AG10803 (cell line): ENCODE data around the gene SCN5A.

Experiments used
- DNase-seq: peaks from one replicate; pipeline ENCODE4 v3.0.0; 2010; ENCODE audit warnings: low read depth
- H3K4me3 ChIP-seq: 2 replicates; pipeline ENCODE4 v1.5.1; 2011; ENCODE audit warnings: mild to moderate bottlenecking, low read length, control low read depth
- TF ChIP-seq, protein P1 (sequence below): conservative IDR thresholded peaks from 2 replicates; pipeline ENCODE4 v1.5.1; 2011; ENCODE audit warnings: mild to moderate bottlenecking, low read length, control low read depth, inconsistent platforms

Gene SCN5A

DNA sequence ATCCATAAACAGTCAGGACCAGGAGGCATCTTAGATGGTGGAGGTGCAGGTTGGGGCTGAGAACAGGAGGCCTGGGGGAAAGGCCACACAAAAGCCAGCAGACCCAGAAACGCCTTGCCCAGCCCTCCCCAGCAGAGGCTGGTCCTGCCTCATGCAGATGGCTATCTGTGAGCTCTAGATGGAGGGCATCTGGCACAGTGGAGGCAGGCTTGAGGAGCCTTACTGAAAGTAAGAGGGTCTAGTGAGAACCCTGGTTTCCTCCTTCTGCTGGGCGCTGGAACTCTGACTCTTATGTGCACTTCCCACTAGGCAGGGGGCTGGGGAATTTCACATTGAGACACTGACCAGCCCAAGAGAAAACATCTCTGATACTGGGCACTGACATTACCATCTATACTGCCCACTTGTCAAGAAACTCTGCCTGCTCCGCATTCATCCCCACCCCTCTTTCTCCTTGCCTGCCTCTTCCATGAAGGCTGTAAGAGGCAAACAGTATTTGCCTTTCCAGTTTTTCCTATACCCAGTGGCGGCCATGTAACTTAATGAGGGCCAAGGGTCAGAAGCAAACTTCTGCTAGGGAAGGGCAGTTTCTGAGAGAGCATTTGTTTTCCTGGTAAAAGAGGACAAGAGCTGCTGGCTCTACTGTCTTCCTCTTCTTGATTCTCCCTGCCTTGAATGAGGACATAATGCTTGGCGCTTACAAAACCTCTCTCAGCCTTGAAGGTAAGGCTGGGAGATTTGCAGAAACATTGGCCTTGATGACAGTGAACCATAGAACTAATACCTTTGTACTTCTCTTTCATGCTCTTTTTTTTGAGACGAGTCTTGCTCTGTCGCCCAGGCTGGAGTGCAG, 4.4 kb upstream of the SCN5A start:
- TF ChIP-seq, protein P1, sequence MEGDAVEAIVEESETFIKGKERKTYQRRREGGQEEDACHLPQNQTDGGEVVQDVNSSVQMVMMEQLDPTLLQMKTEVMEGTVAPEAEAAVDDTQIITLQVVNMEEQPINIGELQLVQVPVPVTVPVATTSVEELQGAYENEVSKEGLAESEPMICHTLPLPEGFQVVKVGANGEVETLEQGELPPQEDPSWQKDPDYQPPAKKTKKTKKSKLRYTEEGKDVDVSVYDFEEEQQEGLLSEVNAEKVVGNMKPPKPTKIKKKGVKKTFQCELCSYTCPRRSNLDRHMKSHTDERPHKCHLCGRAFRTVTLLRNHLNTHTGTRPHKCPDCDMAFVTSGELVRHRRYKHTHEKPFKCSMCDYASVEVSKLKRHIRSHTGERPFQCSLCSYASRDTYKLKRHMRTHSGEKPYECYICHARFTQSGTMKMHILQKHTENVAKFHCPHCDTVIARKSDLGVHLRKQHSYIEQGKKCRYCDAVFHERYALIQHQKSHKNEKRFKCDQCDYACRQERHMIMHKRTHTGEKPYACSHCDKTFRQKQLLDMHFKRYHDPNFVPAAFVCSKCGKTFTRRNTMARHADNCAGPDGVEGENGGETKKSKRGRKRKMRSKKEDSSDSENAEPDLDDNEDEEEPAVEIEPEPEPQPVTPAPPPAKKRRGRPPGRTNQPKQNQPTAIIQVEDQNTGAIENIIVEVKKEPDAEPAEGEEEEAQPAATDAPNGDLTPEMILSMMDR: no peak
- no peak overlapping the region for H3K4me3 ChIP-seq
- no peak for DNase-seq

GRCh38 chr3:38652934-38653333, 3.4 kb upstream of the SCN5A start:
- TF ChIP-seq, protein P1: no peak
- DNase-seq: no peak
- no peak overlapping the region for H3K4me3 ChIP-seq

- peak; percentile 30 for DNase-seq
- H3K4me3 ChIP-seq: no peak overlapping the region
- TF ChIP-seq, protein P1: peak; percentile 93
These were observed 1.8 kb upstream of the SCN5A start for GRCh38 chr3:38651153-38651789.

- TF ChIP-seq, protein P1: no peak
- no peak overlapping the region for H3K4me3 ChIP-seq
- DNase-seq: no peak
These were observed 913 bp upstream of the SCN5A start for GRCh38 chr3:38650248-38650951.

DNA sequence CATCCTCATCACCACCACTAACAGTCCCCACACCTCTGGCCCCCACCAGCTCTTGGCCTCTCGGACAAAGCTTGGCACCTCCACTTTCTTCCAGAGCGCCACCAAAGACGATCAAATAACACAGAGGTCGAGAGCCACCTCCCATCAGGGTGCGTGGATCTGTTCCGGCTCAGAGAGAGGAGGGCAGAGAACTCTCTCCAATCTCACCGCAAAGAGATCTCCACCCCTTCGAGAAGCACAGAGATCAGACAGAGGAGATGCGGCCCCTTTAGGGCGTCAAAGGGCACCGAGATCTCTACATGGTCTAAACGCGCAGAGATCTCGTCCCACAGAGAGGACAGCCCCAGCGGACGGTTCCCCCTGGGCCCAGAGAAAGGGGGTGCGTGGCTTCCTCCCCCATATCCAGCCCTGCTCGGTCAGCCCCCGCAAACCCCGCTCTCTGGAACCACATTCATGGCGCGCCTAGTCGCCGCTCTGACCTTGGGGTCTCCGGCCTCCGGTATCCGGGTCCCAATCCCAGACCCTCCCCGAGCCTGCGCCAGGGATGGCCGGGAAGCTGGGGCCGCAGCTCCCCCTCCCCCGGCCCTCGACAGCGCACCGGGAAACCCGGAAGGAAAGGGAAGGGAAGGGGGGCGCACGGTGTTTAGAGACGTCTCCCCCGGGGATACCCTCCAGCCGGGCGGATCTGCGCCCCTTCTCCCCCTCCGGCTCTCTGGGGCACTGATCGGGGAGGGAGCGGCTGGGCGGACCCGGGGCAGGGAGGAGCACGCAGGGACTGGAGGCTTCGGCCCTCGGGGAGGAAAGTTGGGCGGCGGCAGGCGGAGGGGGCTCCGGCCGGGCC, 608 bp downstream of the SCN5A start:
- no peak for DNase-seq
- peak overlapping the region; percentile 20; the same call in 1 of the 2 replicates for H3K4me3 ChIP-seq
- TF ChIP-seq, protein P1: no peak

DNA sequence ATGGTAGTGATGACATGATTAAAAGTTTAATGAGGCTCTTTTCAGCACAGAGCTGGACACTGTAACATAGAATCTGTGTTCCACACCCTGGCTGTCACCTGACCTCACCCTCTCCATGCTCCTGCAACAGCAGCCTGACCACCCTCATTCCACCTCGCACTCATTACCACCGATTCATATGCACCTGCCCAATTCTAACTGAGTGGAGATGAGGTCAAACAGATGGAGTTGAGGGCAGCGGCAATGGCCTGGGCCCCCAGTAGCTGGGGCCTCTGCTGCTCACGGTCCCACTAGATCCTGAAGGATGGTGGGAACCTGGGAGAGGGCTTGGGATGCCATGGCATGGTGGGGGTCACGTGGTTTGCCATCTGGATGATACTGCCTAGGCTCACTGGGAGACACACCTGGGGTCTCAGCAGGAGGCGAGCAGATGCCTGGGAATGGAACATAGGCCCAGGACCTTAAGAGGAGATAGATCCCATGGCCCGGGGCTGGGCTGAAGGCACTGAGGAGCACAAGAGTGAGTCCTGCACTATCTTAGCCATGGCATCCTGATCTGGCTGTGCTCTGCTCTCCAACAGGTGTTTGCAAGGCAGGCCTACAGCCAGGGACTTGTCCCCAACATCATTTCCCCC, 1.3 kb downstream of the SCN5A start:
- TF ChIP-seq, protein P1: no peak
- no peak for DNase-seq
- H3K4me3 ChIP-seq: no peak overlapping the region
